Measurements from ENCODE around the gene RASGRP2. TPM values are rescaled to one million over a fixed set of nuclear protein-coding genes. Genes with fewer than 3 reads are reported as not detected.

The RASGRP2 gene
- total RNA-seq, 4 donors from 2014 or later = 0.64 to 7.6 (median 3.9) TPM

- Histone ChIP-seq H3K27ac (no peak overlapping the region), H3K9me3 (no peaks in the 10 kb centered on the region), H3K27me3 (no peaks in the 10 kb centered on the region), H3K36me3 (peaks cover 47% of the 10 kb centered on the region), H3K4me1 (peaks cover 44% of the 10 kb centered on the region), H3K4me3 (peak overlapping the region; percentile 76)
- no peak for DNase-seq (ENCODE audit: low spot score in 2 of 2)
- WGBS = 15% methylated on average over 3 of the region's 3 CpGs
- TF ChIP-seq, protein P1, sequence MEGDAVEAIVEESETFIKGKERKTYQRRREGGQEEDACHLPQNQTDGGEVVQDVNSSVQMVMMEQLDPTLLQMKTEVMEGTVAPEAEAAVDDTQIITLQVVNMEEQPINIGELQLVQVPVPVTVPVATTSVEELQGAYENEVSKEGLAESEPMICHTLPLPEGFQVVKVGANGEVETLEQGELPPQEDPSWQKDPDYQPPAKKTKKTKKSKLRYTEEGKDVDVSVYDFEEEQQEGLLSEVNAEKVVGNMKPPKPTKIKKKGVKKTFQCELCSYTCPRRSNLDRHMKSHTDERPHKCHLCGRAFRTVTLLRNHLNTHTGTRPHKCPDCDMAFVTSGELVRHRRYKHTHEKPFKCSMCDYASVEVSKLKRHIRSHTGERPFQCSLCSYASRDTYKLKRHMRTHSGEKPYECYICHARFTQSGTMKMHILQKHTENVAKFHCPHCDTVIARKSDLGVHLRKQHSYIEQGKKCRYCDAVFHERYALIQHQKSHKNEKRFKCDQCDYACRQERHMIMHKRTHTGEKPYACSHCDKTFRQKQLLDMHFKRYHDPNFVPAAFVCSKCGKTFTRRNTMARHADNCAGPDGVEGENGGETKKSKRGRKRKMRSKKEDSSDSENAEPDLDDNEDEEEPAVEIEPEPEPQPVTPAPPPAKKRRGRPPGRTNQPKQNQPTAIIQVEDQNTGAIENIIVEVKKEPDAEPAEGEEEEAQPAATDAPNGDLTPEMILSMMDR (IDR thresholded peaks at IDR 0.05) = no peak
- TF ChIP-seq POLR2A (IDR thresholded peaks at IDR 0.05) (no peak), EP300 (IDR thresholded peaks at IDR 0.05) (no peak), POLR2AphosphoS5 (IDR thresholded peaks at IDR 0.05) (no peak)
Observed at GRCh38 chr11:64776875-64777274, 32.9 kb upstream of the RASGRP2 start.

DNA sequence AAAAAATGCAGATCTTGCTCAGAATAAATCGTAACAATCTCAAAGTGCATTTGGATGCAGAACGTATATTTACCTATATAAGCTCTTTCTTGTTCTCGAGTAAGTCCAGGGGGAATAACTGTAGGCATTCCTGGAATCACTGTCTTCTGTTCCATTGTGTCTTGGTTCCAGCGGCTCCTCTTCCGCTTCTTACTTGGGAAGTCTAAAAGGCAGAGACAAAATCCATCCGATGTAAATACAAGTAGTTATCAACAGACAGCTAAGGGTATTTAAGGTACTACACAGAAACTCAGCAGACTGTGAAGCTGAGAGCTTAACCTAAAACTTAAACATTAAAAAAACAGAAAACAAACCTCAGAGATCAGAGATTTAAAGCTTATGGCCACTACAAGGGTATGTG lies 32.5 kb upstream of the RASGRP2 start:
- peaks cover 52% of the 10 kb centered on the region for H3K36me3 ChIP-seq
- H3K4me1 ChIP-seq = peaks cover 48% of the 10 kb centered on the region
- H3K27me3 ChIP-seq = no peaks in the 10 kb centered on the region
- no peak overlapping the region for H3K27ac ChIP-seq
- peak overlapping the region; percentile 76 for H3K4me3 ChIP-seq
- H3K9me3 ChIP-seq = no peaks in the 10 kb centered on the region
- TF ChIP-seq POLR2AphosphoS5 (IDR thresholded peaks at IDR 0.05) (no peak), POLR2A (IDR thresholded peaks at IDR 0.05) (no peak), EP300 (IDR thresholded peaks at IDR 0.05) (no peak)
- TF ChIP-seq, protein P1 (IDR thresholded peaks at IDR 0.05) = no peak
- DNase-seq (ENCODE audit: low spot score in 2 of 2) = no peak
- WGBS = 54% methylated on average over 6 of the region's 6 CpGs

- Histone ChIP-seq H3K9me3 (no peaks in the 10 kb centered on the region), H3K27ac (no peak overlapping the region), H3K36me3 (peaks cover 75% of the 10 kb centered on the region), H3K4me1 (peaks cover 45% of the 10 kb centered on the region), H3K4me3 (no peak overlapping the region), H3K27me3 (no peaks in the 10 kb centered on the region)
- no peak for DNase-seq (ENCODE audit: low spot score in 2 of 2)
- 73% methylated on average over 5 of the region's 5 CpGs for WGBS
- TF ChIP-seq POLR2AphosphoS5 (IDR thresholded peaks at IDR 0.05) (no peak), EP300 (IDR thresholded peaks at IDR 0.05) (no peak), POLR2A (IDR thresholded peaks at IDR 0.05) (no peak)
- TF ChIP-seq, protein P1 (IDR thresholded peaks at IDR 0.05) = no peak
Observed at GRCh38 chr11:64774144-64774543, 30.2 kb upstream of the RASGRP2 start.

DNA sequence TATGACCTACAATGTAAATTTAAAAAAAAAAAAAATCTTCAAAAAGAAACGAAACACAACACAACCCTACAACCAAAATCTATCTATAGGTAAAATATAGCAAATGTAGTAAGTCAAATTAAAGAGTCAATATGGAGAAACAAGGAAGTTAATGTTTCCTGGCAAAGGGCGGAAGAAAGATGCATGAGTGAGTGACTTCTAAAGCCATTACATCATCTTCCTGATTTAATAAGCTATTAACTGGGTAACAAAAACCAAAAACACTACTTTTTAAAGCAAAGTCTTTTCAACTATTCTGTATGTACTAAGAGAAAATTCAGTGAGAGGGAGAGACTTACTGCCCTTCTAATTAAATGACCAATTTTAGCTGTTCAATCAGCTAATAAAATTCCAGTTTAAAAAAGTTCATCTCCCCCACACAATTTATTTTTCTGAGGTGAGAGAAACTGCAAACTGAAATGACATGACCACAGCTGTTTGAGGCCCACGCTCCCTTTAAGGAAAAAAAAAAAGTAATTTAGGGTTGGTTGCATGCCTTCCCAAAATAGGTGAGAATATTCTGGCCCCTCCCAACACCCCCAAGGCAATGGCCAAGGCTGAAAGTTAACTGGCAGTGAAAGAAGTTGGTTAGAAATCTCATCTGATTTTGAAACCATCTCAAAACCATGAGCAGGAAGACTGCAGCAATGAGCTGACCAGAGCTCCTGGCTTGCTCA lies 28.5 kb upstream of the RASGRP2 start:
- Histone ChIP-seq H3K27ac (no peak overlapping the region), H3K9me3 (no peaks in the 10 kb centered on the region), H3K36me3 (peaks cover 92% of the 10 kb centered on the region), H3K27me3 (no peaks in the 10 kb centered on the region), H3K4me3 (no peak overlapping the region), H3K4me1 (peaks cover 53% of the 10 kb centered on the region)
- no peak for DNase-seq (ENCODE audit: low spot score in 2 of 2)
- TF ChIP-seq POLR2AphosphoS5 (IDR thresholded peaks at IDR 0.05) (no peak), POLR2A (IDR thresholded peaks at IDR 0.05) (no peak), EP300 (IDR thresholded peaks at IDR 0.05) (no peak)
- TF ChIP-seq, protein P1 (IDR thresholded peaks at IDR 0.05) = no peak
- 60% methylated on average over 3 of the region's 3 CpGs for WGBS

DNA sequence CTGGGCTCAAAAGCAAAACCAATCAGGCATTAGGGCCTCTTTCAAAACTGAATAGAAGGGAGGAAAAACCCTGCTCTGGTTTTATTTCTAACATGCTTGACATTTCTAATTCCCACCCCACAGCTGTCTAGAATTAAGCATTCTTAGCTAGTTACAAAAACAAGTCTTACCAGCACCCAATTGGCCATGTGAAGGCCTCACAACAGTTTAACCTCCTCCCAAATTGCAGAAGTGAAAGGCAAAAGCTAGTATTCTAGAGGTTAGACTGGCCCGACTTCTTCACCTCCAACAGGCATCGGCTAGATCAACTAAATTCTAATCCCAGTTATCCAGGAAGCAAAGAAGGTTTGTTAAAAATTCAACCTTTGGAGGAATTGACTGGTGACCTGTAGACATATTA lies 27.9 kb upstream of the RASGRP2 start:
- 81% methylated on average over 2 of the region's 2 CpGs for WGBS
- Histone ChIP-seq H3K9me3 (no peaks in the 10 kb centered on the region), H3K36me3 (peaks cover 98% of the 10 kb centered on the region), H3K4me1 (peaks cover 48% of the 10 kb centered on the region), H3K27me3 (no peaks in the 10 kb centered on the region), H3K27ac (no peak overlapping the region), H3K4me3 (no peak overlapping the region)
- TF ChIP-seq, protein P1 (IDR thresholded peaks at IDR 0.05) = no peak
- TF ChIP-seq EP300 (IDR thresholded peaks at IDR 0.05) = no peak
- no peak for DNase-seq (ENCODE audit: low spot score in 2 of 2)
